Ascending aorta (tissue), 2 donors: ENCODE measurements around the gene YKT6. TPM values are rescaled to one million over a fixed set of nuclear protein-coding genes. Genes with fewer than 3 reads are reported as not detected.

ENCODE experiments used
- DNase-seq, 2 donors: peaks; one replicate each; pipeline ENCODE4 v3.0.0-alpha.2; 2019; ENCODE audit warnings: low spot score in 2 of 2
- H3K27ac ChIP-seq, 2 donors: fragments of 200-600 bp; sonication (generic); one replicate each; pipeline ENCODE4 v1.5.1; 2016 to 2017; ENCODE audit warnings: mild to moderate bottlenecking in 1 of 2
- H3K27me3 ChIP-seq: fragments of 200-600 bp; sonication (generic); one replicate; pipeline ENCODE4 v1.5.1; 2017
- H3K36me3 ChIP-seq, 2 donors: fragments of 200-600 bp; sonication (generic); one replicate each; pipeline ENCODE4 v1.5.1; 2016
- H3K4me1 ChIP-seq, 2 donors: fragments of 200-600 bp; sonication (generic); one replicate each; pipeline ENCODE4 v1.5.1; 2016 to 2017; ENCODE audit warnings: mild to moderate bottlenecking in 1 of 2
- H3K4me3 ChIP-seq, 2 donors: fragments of 200-600 bp; sonication (generic); one replicate each; pipeline ENCODE4 v1.5.1; 2016 to 2017; ENCODE audit warnings: mild to moderate bottlenecking in 1 of 2
- H3K9me3 ChIP-seq, 2 donors: fragments of 200-600 bp; sonication (generic); one replicate each; pipeline ENCODE4 v1.5.1; 2016
- intact Hi-C: fragments of 100-400 bp; cut with DNase I; formaldehyde crosslinking; loops from one replicate; pipeline ENCODE4 v1.15.1; 2023
- total RNA-seq: library from RNA; depleted of rRNA; stranded (reverse); fragments of >200 nt; gene quantifications from one replicate; pipeline ENCODE4 v1.1.0, GENCODE V29; 2016
- TF ChIP-seq, protein P1 (sequence below), 3 experiments: fragments of 200-600 bp in 2 of 3; fragments of 450-650 bp in 1 of 3; sonication (generic) in 2 of 3; IDR thresholded peaks; one replicate each; pipeline ENCODE4 v1.5.1; 2016 to 2019; ENCODE audit warnings: antibody characterized with exemption in 3 of 3, mild to moderate bottlenecking in 1 of 3, moderate library complexity in 1 of 3

Gene YKT6
- total RNA-seq: 40.1 TPM

DNA sequence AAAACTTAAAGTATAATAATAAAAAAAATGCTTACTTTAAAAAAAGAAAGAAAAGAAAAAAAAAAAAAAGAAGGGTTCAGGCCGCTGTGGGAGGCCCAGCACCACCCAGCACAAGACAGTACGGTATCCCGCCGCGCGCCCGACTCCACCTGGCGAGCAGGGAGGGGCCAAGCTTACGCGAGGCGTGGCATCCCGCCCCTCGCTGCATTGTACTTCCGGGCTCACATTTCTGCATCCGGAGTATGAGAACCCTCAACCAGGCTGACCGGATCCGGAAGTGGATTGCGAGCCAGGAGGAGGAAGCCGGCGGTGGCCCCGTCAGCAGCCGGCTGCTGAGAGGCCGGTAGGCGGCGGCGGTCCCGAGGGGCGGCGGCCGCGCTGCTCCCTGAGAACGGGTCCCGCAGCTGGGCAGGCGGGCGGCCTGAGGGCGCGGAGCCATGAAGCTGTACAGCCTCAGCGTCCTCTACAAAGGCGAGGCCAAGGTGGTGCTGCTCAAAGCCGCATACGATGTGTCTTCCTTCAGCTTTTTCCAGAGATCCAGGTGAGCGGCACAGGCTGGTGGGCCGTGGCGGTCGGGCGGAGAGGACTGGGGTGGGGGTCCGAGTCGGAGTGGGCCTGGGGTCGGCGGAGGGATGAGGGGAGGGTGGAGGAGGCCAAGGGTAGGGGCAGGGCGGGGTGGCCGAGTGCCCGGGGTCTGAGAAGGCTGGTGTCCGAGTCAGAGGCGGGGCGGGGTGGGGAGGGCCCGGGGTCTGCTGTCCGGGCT lies at the start of gene YKT6:
YKT6 (plus strand) TSS at position 280 of the 763 bp plus-strand sequence; CDS start at position 438, 158 bp downstream.
- peak within 1 kb of the TSS; percentile 73 to 74 for H3K27ac ChIP-seq

DNA sequence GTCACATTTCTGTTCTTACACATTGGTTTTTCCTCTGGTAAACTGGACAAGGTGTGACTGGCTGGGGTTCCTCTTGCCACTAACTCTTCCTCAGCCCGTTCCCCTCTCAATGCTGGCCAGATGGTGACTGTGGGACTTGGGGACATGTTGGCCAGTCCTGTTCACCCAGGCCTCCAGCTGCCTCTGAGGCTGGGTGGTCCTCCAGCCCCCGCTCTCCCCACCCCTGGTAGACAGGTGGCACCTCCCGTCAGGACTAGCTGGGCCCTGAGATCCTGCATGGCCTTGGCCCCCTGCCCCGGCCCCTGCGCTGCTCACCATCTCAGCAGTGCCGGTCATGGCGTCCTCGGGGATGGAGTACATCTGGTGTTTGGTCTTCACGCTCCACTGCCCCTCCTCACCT lies 48.8 kb upstream of the YKT6 start:
- intact Hi-C loops: no loop called here
- TF ChIP-seq, protein P1, sequence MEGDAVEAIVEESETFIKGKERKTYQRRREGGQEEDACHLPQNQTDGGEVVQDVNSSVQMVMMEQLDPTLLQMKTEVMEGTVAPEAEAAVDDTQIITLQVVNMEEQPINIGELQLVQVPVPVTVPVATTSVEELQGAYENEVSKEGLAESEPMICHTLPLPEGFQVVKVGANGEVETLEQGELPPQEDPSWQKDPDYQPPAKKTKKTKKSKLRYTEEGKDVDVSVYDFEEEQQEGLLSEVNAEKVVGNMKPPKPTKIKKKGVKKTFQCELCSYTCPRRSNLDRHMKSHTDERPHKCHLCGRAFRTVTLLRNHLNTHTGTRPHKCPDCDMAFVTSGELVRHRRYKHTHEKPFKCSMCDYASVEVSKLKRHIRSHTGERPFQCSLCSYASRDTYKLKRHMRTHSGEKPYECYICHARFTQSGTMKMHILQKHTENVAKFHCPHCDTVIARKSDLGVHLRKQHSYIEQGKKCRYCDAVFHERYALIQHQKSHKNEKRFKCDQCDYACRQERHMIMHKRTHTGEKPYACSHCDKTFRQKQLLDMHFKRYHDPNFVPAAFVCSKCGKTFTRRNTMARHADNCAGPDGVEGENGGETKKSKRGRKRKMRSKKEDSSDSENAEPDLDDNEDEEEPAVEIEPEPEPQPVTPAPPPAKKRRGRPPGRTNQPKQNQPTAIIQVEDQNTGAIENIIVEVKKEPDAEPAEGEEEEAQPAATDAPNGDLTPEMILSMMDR (IDR thresholded peaks at IDR 0.05): no peak
- Histone ChIP-seq H3K36me3 (no peaks in the 10 kb centered on the region), H3K4me1 (no peaks in the 10 kb centered on the region), H3K9me3 (no peaks in the 10 kb centered on the region), H3K27me3 (no peaks in the 10 kb centered on the region), H3K4me3 (no peak overlapping the region), H3K27ac (no peak overlapping the region)
- DNase-seq: no peak

More for the DNA sequence above, at the start of gene YKT6:
- H3K4me3 ChIP-seq: peak within 1 kb of the TSS; percentile 67 to 88
- TF ChIP-seq, protein P1 (IDR thresholded peaks at IDR 0.05): peak; percentile 45 to 81 (median 73)
- H3K36me3 ChIP-seq: peaks cover 12 to 16% of the 10 kb centered on the region in 2 donors
- no peaks in the 10 kb centered on the region for H3K27me3 ChIP-seq
- no peaks in the 10 kb centered on the region for H3K9me3 ChIP-seq
- peak; percentile 77 to 97 for DNase-seq
- H3K4me1 ChIP-seq: no peaks in the 10 kb centered on the region
- intact Hi-C loops: loop anchor here (1.0 to 5.0 kb wide), 4 partner anchors 58 to 182 kb away; partner anchors contain the start of gene POLD2

DNA sequence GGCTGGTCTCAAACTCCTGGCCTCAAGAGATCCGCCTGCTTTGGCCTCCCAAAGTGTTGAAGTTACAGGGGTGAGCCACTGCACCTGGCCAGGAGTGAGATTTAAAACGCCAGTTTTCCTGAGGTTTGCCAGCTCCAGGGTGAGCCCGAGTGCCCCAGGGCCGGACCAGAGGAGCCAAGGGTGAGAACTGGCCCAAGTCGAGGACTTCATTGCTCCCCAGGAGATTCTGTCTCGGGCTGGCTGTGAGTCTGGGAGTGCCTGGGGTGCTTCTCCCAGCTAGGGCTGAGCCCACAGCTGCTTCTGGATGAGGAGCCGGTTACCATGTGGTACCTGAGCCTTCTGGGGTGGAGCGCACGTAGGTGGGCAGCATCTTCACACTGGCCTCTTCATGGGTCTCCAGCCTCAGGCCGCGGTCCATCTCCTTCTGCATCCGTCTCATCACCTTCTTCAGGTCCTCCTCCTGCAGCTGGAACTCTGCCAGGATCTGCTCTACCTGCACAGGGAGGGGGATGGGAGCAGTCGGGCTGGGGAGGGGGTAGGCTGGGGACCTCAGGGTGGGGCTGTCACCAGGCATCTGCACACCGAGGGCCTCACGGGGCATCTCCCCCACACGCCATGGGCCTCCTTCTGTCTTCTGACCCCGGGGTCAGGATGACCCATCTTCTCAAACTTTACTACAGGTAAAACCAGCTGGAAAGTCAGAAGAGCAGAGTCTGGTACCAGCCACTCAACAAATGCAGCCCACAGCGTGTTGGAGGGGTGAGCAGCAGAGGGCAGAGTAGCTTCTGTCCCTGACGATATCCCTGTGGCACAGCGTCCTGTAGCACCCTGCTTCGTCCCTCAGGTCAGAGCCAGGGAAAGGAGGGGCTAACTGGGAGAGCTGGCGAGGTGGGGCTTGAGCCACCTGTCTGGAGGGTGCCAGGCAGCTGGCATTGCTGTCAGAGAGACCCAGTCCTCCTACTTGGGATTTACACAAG lies 47.5 kb upstream of the YKT6 start:
- TF ChIP-seq, protein P1 (IDR thresholded peaks at IDR 0.05): no peak
- Histone ChIP-seq H3K36me3 (no peaks in the 10 kb centered on the region), H3K4me1 (no peaks in the 10 kb centered on the region), H3K9me3 (no peaks in the 10 kb centered on the region), H3K27ac (no peak overlapping the region), H3K27me3 (no peaks in the 10 kb centered on the region), H3K4me3 (no peak overlapping the region)
- no peak for DNase-seq
- intact Hi-C loops: no loop called here

DNA sequence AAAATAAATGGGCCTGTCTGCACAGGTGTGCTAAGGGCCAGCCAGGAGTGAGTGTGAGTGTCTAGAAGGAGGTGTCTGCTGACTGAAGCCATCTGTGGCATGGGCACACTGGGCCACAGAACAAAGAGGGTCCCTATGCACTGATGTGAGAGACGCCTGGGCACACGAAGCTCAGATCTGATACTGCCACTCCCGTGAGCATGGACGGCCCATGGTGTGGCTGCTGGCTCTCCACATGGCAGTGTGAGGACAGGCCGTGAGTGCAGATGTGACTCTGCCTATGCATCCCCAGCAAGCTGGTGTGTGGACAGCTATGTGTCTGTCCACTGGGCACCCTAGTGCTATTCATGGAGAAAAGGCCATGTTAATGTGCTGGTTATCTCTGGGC lies 46.8 kb upstream of the YKT6 start:
- H3K27ac ChIP-seq: no peak overlapping the region
- intact Hi-C loops: no loop called here
- DNase-seq: no peak
- H3K36me3 ChIP-seq: no peaks in the 10 kb centered on the region
- no peaks in the 10 kb centered on the region for H3K9me3 ChIP-seq
- no peaks in the 10 kb centered on the region for H3K4me1 ChIP-seq
- no peak overlapping the region for H3K4me3 ChIP-seq
- TF ChIP-seq, protein P1 (IDR thresholded peaks at IDR 0.05): no peak
- H3K27me3 ChIP-seq: no peaks in the 10 kb centered on the region

DNA sequence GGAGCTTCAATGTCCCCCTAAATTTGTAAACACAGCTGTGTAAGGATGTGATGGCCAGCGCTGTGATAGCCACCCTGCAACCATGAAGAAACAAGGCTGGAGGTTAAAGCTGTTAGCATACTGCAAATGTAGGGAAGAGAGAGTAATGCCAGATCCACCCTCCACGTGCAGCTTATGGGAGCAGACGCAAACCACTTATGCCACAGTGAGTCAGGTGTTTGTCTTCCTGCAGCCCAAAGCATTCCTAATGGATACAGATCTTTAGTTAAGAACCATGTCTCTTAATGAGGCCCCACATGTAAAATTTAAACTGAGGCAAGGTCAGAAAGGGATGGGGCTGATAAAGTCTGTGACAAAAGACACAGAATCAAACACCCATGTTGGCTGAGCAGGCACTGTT lies 46.1 kb upstream of the YKT6 start:
- H3K36me3 ChIP-seq: no peaks in the 10 kb centered on the region
- TF ChIP-seq, protein P1 (IDR thresholded peaks at IDR 0.05): no peak
- DNase-seq: no peak
- H3K27me3 ChIP-seq: no peaks in the 10 kb centered on the region
- no peaks in the 10 kb centered on the region for H3K9me3 ChIP-seq
- no peak overlapping the region for H3K27ac ChIP-seq
- intact Hi-C loops: no loop called here
- no peaks in the 10 kb centered on the region for H3K4me1 ChIP-seq
- no peak overlapping the region for H3K4me3 ChIP-seq
